ENCODE measurements around the gene RNF115.
"Not testable (repeated sequence)": the region's sequence is repeated elsewhere in the genome, so short reads cannot be mapped to it uniquely, and the experiment has no call there.

Gene RNF115

GRCh38 chr1:145823565-145824498, at the start of gene RNF115, which contains the start of gene POLR3C:
RNF115 (minus strand) TSS chr1:145824095; CDS start chr1:145823873, 222 bp downstream.
POLR3C (plus strand) TSS chr1:145824200; CDS start chr1:145825777, 1,577 bp downstream.
- peak; percentile 98 for DNase-seq

GRCh38 chr1:145871994-145872924, 48.4 kb upstream of the RNF115 start:
- DNase-seq: no peak

- DNase-seq: no peak
Measured at GRCh38 chr1:145868232-145868631, 44.3 kb upstream of the RNF115 start.

GRCh38 chr1:145863282-145864018, 39.6 kb upstream of the RNF115 start:
- no peak for DNase-seq

GRCh38 chr1:145859491-145860023, 35.7 kb upstream of the RNF115 start:
- peak; percentile 94 for DNase-seq

- peak; percentile 97 for DNase-seq
Measured at GRCh38 chr1:145858901-145859490, 35.1 kb upstream of the RNF115 start, which contains the start of gene PIAS3. PIAS3 (minus strand) TSS chr1:145859081; CDS start chr1:145858990, 91 bp downstream.

- DNase-seq: peak; percentile 84
Measured at GRCh38 chr1:145858238-145858900, 34.5 kb upstream of the RNF115 start.

GRCh38 chr1:145857170-145857569, 33.3 kb upstream of the RNF115 start:
- no peak for DNase-seq

- no peak for DNase-seq
Measured at GRCh38 chr1:145855426-145855948, 31.6 kb upstream of the RNF115 start.

GRCh38 chr1:145849356-145850160, 25.7 kb upstream of the RNF115 start:
- peak; percentile 21 for DNase-seq

- DNase-seq: no peak
Measured at GRCh38 chr1:145847827-145848226, 23.9 kb upstream of the RNF115 start.

- DNase-seq: peak; percentile 62
Measured at GRCh38 chr1:145846201-145846612, 22.3 kb upstream of the RNF115 start.

- peak; percentile 90 for DNase-seq
Measured at GRCh38 chr1:145845514-145846161, 21.7 kb upstream of the RNF115 start, which contains the start of gene NUDT17. NUDT17 (plus strand) TSS chr1:145845630; CDS start chr1:145845641, 11 bp downstream.

GRCh38 chr1:145845144-145845513, 21.2 kb upstream of the RNF115 start:
- DNase-seq: no peak

- DNase-seq: no peak
Measured at GRCh38 chr1:145843031-145843430, 19.1 kb upstream of the RNF115 start.

GRCh38 chr1:145837656-145838055, 13.8 kb upstream of the RNF115 start:
- no peak for DNase-seq

GRCh38 chr1:145830810-145831209, 6.9 kb upstream of the RNF115 start:
- DNase-seq: not testable (repeated sequence)

GRCh38 chr1:145828367-145829026, 4.6 kb upstream of the RNF115 start:
- DNase-seq: no peak

- DNase-seq: no peak
Measured at GRCh38 chr1:145827966-145828365, 4.1 kb upstream of the RNF115 start.
